NCI-H82 (cell line): ENCODE data around the gene MAGI3.
"Not testable (repeated sequence)": the region's sequence is repeated elsewhere in the genome, so short reads cannot be mapped to it uniquely, and the experiment has no call there.

ENCODE experiments used
- DNase-seq: peaks from one replicate; lab custom pipeline; 2025; lab: John Stamatoyannopoulos, UW

Gene MAGI3

GRCh38 chr1:113399062-113399583, 8.8 kb downstream of the MAGI3 start:
- peak; percentile 32 for DNase-seq

- DNase-seq, result no peak
Observed at GRCh38 chr1:113401067-113401466, 10.8 kb downstream of the MAGI3 start.

DNA sequence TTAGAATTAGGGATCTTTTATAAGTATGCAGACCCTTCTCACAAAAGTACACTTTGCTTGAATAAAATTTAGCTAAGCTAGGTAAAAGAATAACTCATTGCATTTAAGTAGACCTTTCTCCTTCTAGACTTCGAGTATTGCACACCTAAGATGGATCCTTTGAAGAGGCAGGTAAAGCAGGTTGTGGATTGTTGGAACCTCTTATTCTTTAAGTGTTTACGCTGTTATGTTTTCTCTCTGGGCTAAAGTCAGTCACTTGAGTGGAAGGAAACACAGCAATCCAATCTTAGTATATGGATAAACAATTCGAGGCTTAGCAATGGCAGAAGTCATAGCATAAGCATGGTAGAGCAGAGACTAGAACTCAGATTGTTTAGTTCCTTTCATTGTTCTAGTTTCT, 11.4 kb downstream of the MAGI3 start:
- no peak for DNase-seq

DNA sequence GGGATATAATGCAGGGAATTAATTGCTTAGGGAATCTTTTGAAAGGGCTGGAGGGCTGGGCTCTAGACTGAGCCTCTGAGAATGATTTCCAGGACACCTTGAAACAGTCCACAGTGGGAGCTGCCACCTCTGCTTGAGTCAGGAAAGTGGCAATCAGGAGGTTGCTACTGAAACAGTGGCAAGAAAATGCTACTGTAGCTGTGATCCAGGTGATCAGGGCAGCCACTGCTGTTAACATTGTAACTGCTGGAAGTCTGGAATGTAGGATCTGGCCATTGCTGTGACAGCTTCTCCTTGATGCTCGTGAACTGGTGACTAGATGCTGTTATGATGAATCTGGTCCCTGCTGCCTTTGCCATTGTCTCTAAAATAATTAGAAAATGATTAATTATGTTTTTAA, 12.8 kb downstream of the MAGI3 start:
- no peak for DNase-seq

GRCh38 chr1:113405573-113405972, 15.3 kb downstream of the MAGI3 start:
- no peak for DNase-seq

- DNase-seq, result not testable (repeated sequence)
Observed at GRCh38 chr1:113406149-113406548, 15.8 kb downstream of the MAGI3 start.

GRCh38 chr1:113409363-113409762, 19.0 kb downstream of the MAGI3 start:
- no peak for DNase-seq

GRCh38 chr1:113412020-113412419, 21.7 kb downstream of the MAGI3 start:
- not testable (repeated sequence) for DNase-seq

- DNase-seq, result peak; percentile 37
Observed at GRCh38 chr1:113415310-113416070, 25.2 kb downstream of the MAGI3 start.

- not testable (repeated sequence) for DNase-seq
Observed at GRCh38 chr1:113416071-113416470, 25.8 kb downstream of the MAGI3 start.

DNA sequence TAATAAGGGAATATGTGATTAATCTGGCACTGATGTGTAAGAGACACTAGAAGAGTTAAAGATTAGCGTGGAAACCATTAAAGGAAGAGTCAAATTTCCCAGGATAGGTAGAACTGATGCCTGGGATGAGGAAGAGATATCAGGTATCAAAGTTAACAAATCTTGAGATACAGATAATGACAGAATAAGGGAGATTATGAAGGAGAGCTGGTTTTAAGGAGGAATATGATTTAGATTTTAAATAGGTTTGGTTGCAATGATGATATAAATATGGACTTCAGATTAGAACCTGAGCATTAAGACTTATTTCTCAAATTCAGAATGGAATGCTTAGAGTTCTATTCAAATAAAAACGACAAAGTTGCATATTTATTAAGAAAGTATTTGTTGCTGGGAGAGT, 26.2 kb downstream of the MAGI3 start:
- DNase-seq, result peak; percentile 25

DNA sequence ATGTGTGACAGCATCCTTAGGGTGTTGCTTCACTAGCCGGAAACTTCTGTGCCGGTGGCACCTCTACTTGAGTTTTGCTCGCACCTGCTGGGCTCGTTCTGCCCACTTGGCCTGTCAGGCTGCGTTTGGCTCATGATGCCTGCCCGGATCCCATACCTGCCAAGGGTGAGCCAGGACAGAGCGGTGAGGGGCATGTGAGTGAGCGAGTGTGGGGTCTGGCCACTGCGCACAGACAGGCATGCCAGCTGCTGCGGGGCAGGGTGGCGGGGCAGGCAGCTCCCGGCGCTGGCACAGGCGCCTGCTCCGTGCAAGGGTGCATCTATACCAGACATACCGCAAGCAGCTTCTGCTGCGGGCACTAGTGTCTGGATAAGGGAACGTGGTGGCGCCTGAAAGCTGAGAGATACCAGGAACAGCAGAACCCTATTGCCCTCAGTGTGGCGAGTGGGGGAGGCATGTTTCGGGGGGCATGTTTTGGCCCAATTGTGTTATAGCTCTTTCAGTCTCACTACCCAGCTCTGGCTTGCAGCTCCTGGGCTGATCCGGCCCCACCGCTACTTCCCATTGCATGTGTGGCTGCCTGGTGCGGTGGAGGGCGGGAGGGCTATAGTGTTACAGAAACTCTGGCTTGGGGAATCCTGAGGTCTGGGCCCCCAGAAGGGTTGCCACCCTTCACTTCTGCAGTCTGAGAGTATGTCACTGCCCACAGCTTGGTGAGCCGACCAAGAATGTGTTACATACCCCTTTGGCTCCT, 32.2 kb downstream of the MAGI3 start:
- DNase-seq, result no peak

GRCh38 chr1:113423826-113424225, 33.5 kb downstream of the MAGI3 start:
- no peak for DNase-seq

DNA sequence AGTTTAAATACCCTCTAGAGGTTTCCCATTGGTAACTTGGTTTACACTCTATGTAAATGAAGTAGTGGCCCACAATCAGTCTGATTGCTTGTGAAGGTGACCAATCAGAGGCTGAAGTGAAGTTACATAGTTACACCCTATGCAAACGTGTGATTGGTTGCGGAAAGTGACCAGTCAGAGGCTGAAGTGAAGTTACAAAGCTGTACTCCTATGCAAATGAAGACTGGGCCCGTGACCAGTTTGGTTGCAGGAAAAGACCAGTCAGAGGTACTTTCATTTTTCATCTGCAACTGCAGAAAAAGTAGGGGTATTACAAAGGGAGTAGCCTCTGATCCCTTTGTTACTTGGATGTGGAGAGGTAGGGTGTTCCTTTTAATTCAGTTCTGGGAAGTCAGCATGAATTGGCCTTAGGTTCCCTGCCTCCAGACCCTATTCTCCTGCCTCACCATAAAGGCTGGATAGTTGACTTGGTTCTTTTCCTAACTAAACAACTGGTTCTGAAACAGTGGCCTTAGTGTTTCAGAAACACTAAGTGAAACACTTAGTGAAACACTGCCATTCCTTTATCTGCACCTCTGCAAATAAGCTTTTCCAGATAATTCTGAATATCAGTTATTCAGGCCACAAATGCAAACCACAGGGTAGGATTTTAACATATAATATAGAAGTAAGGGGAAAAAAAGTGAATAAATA, 39.3 kb downstream of the MAGI3 start:
- DNase-seq, result no peak

- DNase-seq, result no peak
Observed at GRCh38 chr1:113433184-113433583, 42.9 kb downstream of the MAGI3 start.

DNA sequence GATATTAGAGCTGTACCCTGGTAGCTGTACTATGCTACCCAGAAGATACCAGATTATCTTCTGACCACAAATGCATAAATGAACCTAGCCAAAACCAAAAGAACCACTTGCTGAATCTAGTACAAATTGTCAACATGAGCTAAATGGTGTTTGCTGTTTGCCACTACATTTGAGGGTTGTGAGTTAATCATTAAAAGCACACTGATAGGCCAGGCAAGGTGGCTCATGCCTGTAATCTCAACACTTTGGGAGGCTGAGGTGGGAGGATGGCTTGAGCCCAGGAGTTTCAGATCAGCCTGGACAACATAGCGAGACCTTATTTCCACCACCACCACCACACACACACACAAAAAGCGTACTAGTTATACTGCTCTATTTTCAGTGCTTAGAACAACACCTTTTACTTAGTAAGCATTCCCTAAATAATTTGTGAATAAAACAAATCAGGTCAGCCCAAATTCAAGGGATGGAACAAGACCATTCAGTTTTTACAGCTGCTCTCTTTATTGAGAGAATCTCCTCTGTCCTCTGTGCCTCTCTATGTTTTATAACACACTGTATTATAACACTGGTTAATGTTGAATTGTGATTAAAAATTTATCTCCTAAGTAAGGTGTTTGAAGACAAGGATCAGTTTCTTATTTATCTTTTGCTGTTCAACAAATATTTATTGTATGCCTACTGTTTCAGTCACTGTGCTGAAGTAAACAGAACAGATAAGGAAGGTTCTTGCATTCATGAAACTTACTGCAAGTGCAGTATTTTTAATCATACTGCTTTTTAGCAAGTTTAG, 44.0 kb downstream of the MAGI3 start:
- DNase-seq, result no peak

GRCh38 chr1:113434874-113435175, 44.5 kb downstream of the MAGI3 start:
- DNase-seq, result no peak

DNA sequence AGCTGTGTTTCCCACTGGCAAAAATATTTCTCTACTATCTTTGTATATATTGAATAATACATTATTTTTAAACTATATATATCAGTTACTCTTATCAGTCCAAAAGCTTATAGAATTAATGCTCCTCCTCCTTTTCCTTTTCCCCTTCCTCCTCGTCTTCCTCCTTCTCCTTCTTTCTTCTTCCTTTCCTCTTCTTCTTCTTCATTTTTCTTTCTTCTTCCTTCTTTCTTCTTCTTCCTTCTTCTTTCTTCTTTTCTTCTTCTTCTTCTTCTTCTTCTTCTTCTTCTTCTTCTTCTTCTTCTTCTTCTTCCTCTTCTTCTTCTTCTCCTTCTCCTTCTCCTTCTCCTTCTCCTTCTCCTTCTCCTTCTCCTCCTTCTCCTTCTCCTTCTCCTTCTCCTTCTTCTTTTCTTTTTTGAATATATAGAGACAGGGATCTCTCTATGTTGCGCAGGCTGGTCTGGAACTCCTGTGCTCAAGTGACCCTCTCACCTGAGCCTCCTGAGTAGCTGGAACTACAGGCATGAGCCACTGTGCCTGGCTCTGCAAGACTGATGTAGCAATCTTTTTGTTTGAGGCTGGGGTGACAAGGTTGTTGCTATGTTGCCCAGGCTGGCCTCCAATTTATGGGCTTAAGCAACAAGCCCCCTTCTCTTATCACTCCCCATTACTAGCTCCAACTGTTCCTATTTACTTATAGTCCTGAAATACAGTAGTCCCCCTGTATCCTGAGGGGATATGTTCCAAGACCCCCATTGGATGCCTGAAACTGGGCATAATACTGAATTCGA, 47.4 kb downstream of the MAGI3 start:
- DNase-seq, result no peak

DNA sequence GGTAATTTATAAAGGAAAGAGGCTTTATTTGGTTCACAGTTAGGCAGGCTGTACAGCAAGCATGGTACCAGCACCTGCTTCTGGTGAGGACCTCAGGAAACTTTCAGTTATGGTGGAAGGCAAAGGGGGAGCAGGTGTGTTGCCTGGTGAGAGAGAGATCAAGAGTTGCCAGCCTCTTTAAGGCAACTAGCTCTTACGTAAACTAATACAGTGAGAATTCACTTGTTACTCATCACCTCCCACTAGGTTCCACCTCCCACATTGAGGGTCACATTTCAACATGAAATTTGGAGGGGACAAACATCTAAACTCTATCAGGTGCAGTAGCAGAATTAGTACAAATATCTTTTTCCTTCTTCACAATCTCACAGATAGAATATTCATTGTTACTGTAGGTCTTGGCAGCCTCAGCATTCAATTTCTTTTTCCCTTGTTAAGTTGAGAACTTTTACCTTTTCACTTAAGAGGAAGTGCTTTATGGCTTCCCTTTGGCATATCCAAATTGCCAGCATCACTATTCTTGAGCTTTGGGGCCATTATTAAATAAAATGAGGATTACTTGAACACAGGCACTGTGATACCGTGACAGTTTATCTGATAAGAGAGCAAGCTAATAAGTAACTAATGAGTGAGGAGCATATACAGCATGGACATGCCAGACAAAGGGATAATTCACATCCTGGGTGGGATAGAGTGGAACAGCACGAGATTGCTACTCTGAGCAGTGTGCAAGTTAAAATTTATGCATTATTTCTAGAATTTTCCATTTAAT, 48.4 kb downstream of the MAGI3 start:
- no peak for DNase-seq

DNA sequence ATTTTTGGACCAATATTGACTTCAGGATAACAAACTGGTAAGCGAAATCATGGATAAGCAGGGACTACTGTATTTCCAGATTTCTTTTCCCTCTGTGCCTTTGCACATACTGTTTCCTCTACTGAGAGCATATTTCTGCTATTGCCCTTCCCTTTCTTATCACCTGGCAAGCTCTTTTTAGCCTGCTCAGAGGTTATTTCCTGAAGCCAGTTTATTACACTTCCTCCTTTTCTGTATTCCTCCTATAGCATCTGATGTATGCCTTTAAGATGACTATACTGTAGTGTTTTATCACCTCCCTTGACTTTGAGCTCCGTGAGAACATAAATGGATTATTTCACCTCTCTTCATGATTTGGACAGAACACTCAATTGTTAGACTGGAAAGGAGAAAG, 49.0 kb downstream of the MAGI3 start:
- DNase-seq, result no peak
